Activated T-cell treated with anti-CD3 and anti-CD28 coated beads for 24 hours (primary cell): Measurements from ENCODE around the gene IFITM1.
A peak's percentile ranks its signal among the peaks of the same experiment; 100 is the strongest.
"Not testable (repeated sequence)": the region's sequence is repeated elsewhere in the genome, so short reads cannot be mapped to it uniquely, and the experiment has no call there.

ENCODE experiments used
- DNase-seq: peaks from one replicate; pipeline ENCODE4 v3.0.0-alpha.2; 2020; ENCODE audit warnings: low read depth

IFITM1 gene

GRCh38 chr11:346529-346928 lies 32.7 kb downstream of the IFITM1 start:
- no peak for DNase-seq

GRCh38 chr11:349270-349954 lies 35.6 kb downstream of the IFITM1 start:
- DNase-seq: not testable (repeated sequence)

GRCh38 chr11:350033-350722 lies 36.3 kb downstream of the IFITM1 start:
- DNase-seq: not testable (repeated sequence)

GRCh38 chr11:350723-351255 lies 36.9 kb downstream of the IFITM1 start:
- DNase-seq: no peak

DNA sequence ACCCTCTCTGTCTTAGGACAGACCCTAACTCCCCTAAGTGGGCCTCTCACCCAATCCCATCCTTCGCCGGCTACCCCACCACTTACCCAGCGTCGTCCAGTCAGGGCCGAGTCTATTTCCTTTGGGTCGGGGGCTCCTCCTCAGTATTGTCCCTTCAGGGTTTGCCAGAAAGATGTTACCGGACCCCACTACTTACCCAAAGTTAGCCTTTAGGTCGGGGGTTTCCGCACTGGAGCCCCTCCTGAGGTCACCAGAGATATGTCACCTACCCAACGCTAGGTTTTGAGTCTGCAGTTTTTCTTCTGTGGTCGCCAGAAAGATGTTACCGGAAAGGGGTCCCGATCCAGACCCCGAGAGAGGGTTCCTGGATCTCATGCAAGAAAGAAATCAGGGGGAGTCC lies 37.6 kb downstream of the IFITM1 start:
- no peak for DNase-seq

DNA sequence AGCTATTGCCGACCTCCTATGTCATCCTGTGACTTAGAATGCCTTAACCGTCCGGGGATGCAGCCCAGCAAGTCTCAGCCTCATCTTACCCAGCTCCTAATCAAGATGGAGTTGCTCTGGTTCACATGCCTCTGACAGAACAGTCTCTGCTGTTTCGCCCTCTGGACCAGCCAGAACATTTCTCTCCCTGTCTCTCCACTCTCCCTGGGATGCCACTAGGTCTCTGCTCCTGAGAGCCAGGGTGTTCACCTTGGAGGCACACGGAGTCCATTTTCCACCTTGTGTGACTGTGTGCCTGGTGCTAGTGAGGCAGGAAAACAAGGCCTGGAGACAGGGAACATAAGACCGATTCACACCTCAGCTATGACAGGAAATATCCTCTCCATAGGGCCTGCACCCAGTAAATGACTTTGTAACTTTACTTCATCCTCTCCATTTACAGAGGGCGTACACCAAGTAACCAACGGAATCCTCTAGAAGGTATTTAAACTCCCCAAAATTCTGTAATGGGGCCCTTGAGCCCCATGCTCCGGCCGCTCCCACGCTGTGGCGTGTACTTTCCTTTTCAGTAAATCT lies 38.7 kb downstream of the IFITM1 start:
- no peak for DNase-seq

GRCh38 chr11:353179-353873 lies 39.5 kb downstream of the IFITM1 start:
- DNase-seq: no peak

DNA sequence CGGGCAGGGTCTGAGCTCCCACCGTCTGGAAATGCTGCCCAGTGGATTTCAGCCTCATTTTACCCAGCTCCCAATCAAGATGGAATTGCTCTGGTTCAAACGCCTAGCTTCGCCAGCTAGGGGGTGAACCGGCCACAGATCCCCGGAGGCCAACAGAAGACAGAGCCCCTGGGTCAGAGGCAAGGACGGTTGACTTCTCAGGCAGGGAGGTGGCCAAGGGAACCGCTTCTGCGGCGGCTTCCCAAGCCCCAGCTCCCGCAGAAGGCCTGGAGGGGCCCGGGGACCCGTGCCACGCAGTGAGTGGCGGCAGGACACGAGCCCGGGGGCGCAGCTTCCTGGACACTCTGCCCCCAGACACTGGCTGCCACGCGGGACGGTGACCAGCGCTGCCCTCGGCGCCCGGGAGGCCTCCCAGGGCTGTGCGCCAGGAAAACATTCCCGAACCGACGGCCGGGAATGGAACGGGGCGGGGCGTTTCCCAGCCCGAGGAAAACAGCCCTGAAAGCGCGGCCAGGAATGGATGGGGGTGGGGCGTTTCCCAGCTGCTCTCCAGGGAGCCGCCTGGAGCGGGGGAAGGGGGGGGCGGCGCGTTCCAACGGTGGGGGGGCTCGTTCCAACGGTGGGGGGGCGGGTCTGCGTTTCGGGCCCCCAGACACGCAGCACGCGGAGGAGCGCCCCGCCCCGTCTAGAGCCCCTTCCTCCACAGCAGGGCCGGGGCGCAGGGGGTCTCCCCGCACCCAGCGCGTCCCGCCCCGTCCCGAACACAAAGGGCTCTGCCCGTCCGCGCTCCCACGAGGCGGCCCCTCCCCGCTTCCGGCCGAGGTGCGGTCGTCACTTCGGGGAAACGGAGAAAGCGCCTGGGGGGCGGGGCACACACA lies 42.0 kb downstream of the IFITM1 start:
- peak; percentile 83 for DNase-seq

DNA sequence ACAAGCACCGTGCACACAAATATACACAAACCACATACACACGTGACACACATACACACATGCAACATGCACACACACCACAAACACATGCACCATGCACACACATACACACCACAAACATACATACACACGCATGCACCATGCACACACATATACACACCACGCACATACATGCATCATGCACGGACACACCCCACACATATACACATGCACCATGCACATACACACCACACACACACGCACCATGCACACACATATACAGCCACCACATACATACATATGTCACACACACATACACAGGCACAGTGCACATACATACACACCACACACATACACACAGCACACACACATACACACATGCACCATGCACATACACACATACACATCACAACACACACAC lies 42.8 kb downstream of the IFITM1 start:
- DNase-seq: no peak

DNA sequence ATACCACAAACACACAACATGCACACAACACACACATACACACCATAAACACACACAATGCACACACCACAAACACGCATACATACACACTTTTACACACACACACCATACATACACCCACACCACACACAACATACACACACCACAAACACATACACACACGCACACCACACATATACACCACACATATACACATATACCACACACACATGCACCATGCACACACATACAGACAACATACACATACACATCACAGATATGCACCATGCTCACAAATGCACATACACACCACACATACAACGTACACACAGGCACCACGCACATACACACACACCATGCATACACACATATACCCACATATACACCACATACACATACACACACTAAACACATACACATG lies 43.7 kb downstream of the IFITM1 start:
- DNase-seq: no peak

- DNase-seq: no peak
Measured at GRCh38 chr11:358129-358800, 44.4 kb downstream of the IFITM1 start.

DNA sequence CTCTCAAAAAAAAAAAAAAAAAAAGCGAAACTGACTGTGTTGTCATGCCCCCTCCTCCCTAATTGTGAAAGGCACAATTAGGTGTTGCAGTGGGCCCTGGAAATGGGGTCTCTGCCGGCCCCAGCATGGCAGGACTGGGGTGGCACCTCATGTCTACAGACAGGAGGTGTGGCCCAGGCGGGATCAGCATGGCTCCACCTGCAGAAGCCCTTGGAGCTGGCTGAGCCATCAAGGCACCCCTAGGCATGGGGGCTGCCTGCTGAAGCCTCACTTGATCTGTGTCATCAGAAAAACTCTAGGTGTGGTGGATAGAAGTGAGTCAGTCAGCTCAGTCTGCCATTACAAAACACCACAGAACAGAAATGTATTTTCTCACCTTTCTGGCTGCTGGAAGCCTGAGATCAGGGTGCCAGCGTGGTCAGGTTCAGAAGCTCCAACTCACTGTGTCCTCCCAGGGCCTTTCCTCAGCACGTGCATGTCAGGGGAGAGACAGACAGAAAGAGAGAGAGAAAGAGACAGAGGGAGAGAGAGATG lies 45.4 kb downstream of the IFITM1 start:
- DNase-seq: peak; percentile 15

- no peak for DNase-seq
Measured at GRCh38 chr11:360326-361280, 46.8 kb downstream of the IFITM1 start.

DNA sequence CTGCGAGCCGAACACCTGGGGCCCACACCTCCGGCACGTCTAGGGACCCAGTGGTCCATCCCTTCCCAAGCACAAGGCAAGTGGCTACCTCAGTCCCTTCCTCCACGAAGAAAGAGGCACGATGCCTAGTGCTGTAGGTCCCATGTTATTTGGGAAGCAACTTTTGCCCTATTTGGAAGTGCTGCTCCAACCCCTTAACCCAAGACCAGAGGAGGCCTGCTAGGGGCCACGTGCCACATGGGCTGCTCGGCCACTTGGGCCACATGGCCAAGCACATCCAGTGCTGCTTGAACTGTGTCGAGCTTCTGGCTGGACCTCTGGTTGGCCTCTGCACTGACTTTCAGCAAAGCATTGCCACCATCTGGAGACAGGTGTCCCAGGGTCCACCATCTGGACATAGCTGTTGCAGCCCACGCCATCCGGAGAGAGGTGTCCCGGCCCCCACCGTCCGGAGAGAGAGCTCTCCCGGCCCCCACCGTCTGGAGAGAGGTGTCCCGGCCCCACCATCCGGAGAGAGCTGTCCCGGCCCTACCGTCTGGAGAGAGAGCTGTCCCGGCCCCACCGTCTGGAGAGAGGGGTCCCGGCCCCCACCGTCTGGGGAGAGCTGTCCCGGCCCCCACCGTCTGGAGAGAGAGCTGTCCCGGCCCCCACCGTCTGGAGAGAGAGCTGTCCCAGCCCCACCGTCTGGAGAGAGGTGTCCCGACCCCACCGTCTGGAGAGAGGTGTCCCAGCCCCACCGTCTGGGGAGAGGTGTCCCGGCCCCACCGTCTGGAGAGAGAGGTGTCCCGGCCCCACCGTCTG lies 49.0 kb downstream of the IFITM1 start:
- no peak for DNase-seq

- DNase-seq: not testable (repeated sequence)
Measured at GRCh38 chr11:363443-363805, 49.6 kb downstream of the IFITM1 start.

DNA sequence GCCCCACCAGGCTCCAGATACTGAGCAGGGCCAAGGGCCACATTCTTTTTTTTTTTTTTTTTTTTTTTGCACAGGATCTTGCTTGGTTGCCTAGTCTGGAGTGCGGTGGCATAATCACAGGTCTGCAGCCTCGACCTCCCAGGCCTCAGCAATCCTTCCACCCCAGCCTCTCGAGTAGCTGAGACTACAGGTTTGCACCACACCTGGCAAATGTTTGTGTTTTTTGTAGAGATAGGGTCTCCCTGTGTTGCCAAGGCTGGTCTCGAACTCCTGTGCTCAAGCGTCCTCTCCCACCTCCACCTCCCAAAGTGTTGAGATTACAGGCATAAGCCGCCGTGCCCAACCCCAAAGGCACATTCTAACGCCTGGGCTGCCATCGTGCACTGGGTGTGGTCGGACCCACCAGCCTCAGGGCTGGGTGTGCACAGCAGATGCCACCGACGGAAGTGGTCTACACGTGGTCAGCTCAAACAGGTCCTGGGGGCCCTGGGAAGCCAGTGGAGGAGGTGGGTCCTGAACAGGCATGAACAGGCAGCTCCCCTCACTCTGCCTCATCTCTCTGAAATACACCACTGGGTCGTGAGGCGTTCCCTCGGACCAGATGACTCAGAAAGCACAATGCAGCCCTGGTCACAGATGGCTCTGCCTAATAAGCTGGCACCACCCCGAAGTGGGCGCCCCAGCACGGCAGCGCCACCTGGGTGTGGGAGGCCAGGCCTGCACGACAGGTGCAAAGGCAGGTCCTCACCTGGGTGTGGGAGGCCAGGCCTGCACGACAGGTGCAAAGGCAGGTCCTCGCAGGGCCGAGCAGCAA lies 50.3 kb downstream of the IFITM1 start:
- peak; percentile 36 for DNase-seq
